GM21515 (cell line): Measurements from ENCODE around the gene ANKRD63.

Experiments
- ATAC-seq: cut with Tn5 transposase; IDR thresholded peaks from one replicate; pipeline ENCODE4 v1.9.1; 2021; ENCODE audit not compliant: unreplicated experiment

ANKRD63 gene

GRCh38 chr15:40263024-40263754, 19.7 kb downstream of the ANKRD63 start:
- ATAC-seq, result no peak

GRCh38 chr15:40259021-40259420, 23.8 kb downstream of the ANKRD63 start:
- no peak for ATAC-seq

GRCh38 chr15:40258544-40258943, 24.3 kb downstream of the ANKRD63 start:
- no peak for ATAC-seq

- no peak for ATAC-seq
These were observed 25.0 kb downstream of the ANKRD63 start for GRCh38 chr15:40257656-40258450.

GRCh38 chr15:40256638-40257235, 26.1 kb downstream of the ANKRD63 start:
- ATAC-seq, result no peak

- no peak for ATAC-seq
These were observed 27.8 kb downstream of the ANKRD63 start for GRCh38 chr15:40255033-40255432.

DNA sequence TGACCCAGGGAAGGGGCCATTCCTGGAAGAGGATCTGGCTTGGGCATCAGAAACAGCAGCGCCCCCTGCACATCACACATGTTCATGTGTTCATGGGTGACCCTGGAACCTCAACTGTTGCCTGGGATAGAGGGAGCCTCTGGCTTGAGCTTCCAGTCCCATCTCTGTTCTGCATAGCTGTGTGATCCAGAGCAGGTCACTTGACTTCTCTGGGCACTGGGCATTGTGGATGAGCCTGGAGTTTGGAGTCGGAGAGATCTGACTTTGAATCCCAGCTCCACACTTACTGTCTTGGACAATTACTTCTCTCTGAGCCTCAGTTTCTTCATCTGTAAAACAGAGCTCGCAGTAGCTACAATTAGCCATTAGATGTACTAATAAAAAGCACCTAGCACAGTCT, 28.4 kb downstream of the ANKRD63 start:
- ATAC-seq, result no peak

GRCh38 chr15:40253167-40253790, 29.6 kb downstream of the ANKRD63 start:
- no peak for ATAC-seq

- no peak for ATAC-seq
These were observed 30.3 kb downstream of the ANKRD63 start for GRCh38 chr15:40252438-40253166.

GRCh38 chr15:40252141-40252437, 30.8 kb downstream of the ANKRD63 start:
- ATAC-seq, result no peak

- no peak for ATAC-seq
These were observed 31.3 kb downstream of the ANKRD63 start for GRCh38 chr15:40251486-40252140.

GRCh38 chr15:40250771-40251483, 31.9 kb downstream of the ANKRD63 start:
- ATAC-seq, result no peak

- ATAC-seq, result no peak
These were observed 32.6 kb downstream of the ANKRD63 start for GRCh38 chr15:40250304-40250656.

DNA sequence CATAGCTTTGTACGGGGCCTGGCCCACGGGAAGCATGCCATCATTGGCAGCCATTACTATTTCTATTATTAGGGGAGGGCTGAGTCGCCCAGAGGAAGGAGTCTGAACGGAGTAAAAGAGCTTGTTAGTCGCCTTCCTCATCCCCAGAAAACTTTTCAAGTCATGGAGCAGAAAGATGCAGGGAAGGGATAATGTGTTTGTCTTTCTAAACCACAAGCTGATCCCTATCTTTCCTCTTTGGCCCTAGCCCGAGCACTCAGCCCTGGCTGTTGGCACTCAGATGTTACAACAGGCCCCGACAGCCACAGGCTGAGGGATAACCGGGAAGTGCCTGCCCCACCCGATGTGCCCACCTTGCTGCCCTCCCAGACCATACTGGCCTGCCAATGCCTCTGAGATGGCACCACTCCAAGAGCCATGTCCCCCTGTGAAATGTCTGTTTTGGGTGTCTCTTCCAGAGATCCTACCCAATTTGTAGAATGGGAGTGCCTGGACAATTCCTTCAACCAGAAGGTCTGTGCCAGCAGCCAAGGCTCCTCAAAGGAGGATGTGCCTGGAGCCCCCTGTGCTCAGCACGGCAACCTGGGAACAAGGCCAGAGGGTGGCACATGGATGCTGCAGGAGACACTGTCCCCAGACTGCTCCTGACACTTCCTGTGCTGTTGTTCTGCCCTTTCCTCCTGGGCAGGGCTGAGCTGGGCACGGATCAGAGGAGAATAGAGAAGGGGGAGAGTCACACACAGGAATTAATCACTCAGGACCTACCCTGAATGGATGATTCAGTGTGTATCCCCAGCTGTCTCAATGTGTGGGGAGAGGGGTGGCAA, 33.2 kb downstream of the ANKRD63 start:
- no peak for ATAC-seq

- no peak for ATAC-seq
These were observed 34.7 kb downstream of the ANKRD63 start for GRCh38 chr15:40248006-40248783.

DNA sequence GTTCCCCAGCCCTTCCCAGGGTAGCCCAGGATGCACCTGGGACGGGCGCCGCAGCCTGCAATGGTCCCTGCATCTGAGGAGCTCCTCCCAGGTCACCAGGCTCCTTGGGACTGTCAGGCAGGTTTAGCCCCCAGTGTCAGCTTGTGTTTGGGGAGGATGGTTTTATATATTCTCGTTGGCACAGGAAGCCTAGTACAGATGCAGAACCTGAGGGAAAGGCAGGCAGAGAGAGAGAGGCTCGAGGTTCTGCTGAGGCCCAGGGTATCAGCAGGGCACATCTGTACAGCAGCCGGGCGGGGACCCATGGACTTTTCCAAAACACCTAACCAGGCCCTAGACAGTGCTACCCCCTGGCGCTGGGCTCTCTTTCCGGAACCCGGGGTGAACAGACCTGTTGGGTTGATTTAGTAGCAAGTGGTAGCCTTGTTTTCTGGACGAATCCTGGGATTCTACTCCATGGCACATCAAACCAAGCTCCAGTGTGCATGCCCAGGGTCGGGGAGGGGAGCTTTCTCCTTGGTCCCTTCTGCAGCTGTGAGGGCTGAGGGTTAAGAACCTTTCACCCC, 35.4 kb downstream of the ANKRD63 start:
- no peak for ATAC-seq

DNA sequence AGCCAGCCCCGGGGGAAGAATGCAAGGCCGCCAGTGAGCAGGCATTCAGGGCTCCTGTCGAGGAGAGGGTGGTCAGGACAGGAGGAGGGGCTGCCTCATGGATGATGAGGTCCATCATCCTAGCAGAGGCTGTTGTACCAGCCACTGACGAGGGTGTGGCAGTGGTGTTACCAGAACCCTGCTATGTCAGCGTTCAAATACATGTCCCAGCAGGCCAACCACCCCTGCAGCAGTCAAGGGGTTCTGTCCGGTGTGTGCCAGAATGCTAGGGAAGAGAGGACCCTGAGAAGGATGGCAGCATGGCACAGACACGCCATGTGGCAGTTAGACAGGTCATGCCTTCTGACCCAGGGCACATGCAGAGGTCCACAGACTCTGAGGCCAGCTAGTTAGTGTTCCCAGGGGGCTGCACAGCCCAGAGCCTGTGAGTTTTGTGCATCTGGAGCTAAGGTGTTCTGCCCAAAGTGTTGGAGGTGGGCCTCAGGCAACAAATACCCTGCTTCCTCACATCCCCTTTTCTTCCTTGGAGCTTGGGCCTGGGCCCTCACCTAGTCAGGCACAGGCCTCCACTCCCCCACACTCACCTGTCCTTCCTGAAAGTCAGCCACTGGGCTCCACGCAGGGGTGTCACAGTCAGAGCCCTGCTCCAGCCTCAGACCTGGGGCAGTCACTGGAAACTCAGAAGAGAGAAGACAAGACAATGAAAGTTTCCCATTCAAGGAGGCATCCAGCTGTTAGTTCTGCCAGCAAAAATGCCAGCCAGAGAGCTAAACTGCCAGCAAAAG, 36.2 kb downstream of the ANKRD63 start:
- no peak for ATAC-seq
